Measurements from ENCODE around the gene HCAR3.
"Not testable (repeated sequence)": the region's sequence is repeated elsewhere in the genome, so short reads cannot be mapped to it uniquely, and the experiment has no call there.

The HCAR3 gene

GRCh38 chr12:122721057-122721545 is 4.5 kb upstream of the HCAR3 start:
- no peak for DNase-seq

- not testable (repeated sequence) for DNase-seq
Observed at GRCh38 chr12:122715211-122715610, 1.4 kb downstream of the HCAR3 start.

GRCh38 chr12:122713491-122714188 is 3.0 kb downstream of the HCAR3 start:
- not testable (repeated sequence) for DNase-seq

GRCh38 chr12:122711266-122711665 is 5.3 kb downstream of the HCAR3 start:
- DNase-seq, result not testable (repeated sequence)

GRCh38 chr12:122710341-122710740 is 6.3 kb downstream of the HCAR3 start:
- not testable (repeated sequence) for DNase-seq

GRCh38 chr12:122709287-122709686 is 7.3 kb downstream of the HCAR3 start:
- DNase-seq, result not testable (repeated sequence)

- DNase-seq, result not testable (repeated sequence)
Observed at GRCh38 chr12:122703841-122704240, 12.8 kb downstream of the HCAR3 start.

GRCh38 chr12:122702890-122703611 is 13.6 kb downstream of the HCAR3 start, which contains the start of gene HCAR2:
Gene HCAR2, minus strand, starts transcription at chr12:122703357. Its CDS starts 74 bp downstream, at chr12:122703283.
- DNase-seq, result not testable (repeated sequence)

- not testable (repeated sequence) for DNase-seq
Observed at GRCh38 chr12:122701481-122701880, 15.1 kb downstream of the HCAR3 start.

- not testable (repeated sequence) for DNase-seq
Observed at GRCh38 chr12:122700038-122700710, 16.4 kb downstream of the HCAR3 start.

- DNase-seq, result not testable (repeated sequence)
Observed at GRCh38 chr12:122696922-122697321, 19.7 kb downstream of the HCAR3 start.

- no peak for DNase-seq
Observed at GRCh38 chr12:122691566-122691965, 25.0 kb downstream of the HCAR3 start.

GRCh38 chr12:122688291-122688690 is 28.3 kb downstream of the HCAR3 start:
- no peak for DNase-seq

- peak; percentile 10 for DNase-seq
Observed at GRCh38 chr12:122687086-122687485, 29.5 kb downstream of the HCAR3 start.

- no peak for DNase-seq
Observed at GRCh38 chr12:122686538-122686937, 30.1 kb downstream of the HCAR3 start.

- DNase-seq, result no peak
Observed at GRCh38 chr12:122684297-122684813, 32.3 kb downstream of the HCAR3 start.

GRCh38 chr12:122681814-122682213 is 34.8 kb downstream of the HCAR3 start:
- no peak for DNase-seq

GRCh38 chr12:122680989-122681388 is 35.6 kb downstream of the HCAR3 start:
- DNase-seq, result not testable (repeated sequence)

GRCh38 chr12:122676781-122677180 is 39.8 kb downstream of the HCAR3 start:
- DNase-seq, result not testable (repeated sequence)

- DNase-seq, result not testable (repeated sequence)
Observed at GRCh38 chr12:122676015-122676414, 40.6 kb downstream of the HCAR3 start.

- DNase-seq, result no peak
Observed at GRCh38 chr12:122672515-122672914, 44.1 kb downstream of the HCAR3 start.

- no peak for DNase-seq
Observed at GRCh38 chr12:122669397-122670070, 47.1 kb downstream of the HCAR3 start.
